ENCODE measurements around the gene APBB2.

Gene APBB2

GRCh38 chr4:41070516-41071281 is 143.6 kb downstream of the APBB2 start:
- no peak for TF ChIP-seq CTCF (IDR thresholded peaks at IDR 0.05; ENCODE audit: low read depth, low read length)

GRCh38 chr4:41069838-41070237 is 144.5 kb downstream of the APBB2 start:
- H3K4me3 ChIP-seq (ENCODE audit: low read depth, low read length): no peak overlapping the region
- TF ChIP-seq CTCF (IDR thresholded peaks at IDR 0.05; ENCODE audit: low read depth, low read length): no peak

More at GRCh38 chr4:41070516-41071281, 143.6 kb downstream of the APBB2 start:
- H3K4me3 ChIP-seq (ENCODE audit: low read depth, low read length): no peak overlapping the region

- no peak for TF ChIP-seq CTCF (IDR thresholded peaks at IDR 0.05; ENCODE audit: low read depth, low read length)
- H3K4me3 ChIP-seq (ENCODE audit: low read depth, low read length): no peak overlapping the region
Measured at GRCh38 chr4:41069257-41069656, 145.1 kb downstream of the APBB2 start.

- no peak overlapping the region for H3K4me3 ChIP-seq (ENCODE audit: low read depth, low read length)
- no peak for TF ChIP-seq CTCF (IDR thresholded peaks at IDR 0.05; ENCODE audit: low read depth, low read length)
Measured at GRCh38 chr4:41067369-41067768, 147.0 kb downstream of the APBB2 start.

- no peak for TF ChIP-seq CTCF (IDR thresholded peaks at IDR 0.05; ENCODE audit: low read depth, low read length)
- H3K4me3 ChIP-seq (ENCODE audit: low read depth, low read length): no peak overlapping the region
Measured at GRCh38 chr4:41066049-41066448, 148.3 kb downstream of the APBB2 start.

- no peak for TF ChIP-seq CTCF (IDR thresholded peaks at IDR 0.05; ENCODE audit: low read depth, low read length)
Measured at GRCh38 chr4:41065434-41066006, 148.8 kb downstream of the APBB2 start.

GRCh38 chr4:41064953-41065352 is 149.4 kb downstream of the APBB2 start:
- no peak for TF ChIP-seq CTCF (IDR thresholded peaks at IDR 0.05; ENCODE audit: low read depth, low read length)
- no peak overlapping the region for H3K4me3 ChIP-seq (ENCODE audit: low read depth, low read length)

More at GRCh38 chr4:41065434-41066006, 148.8 kb downstream of the APBB2 start:
- H3K4me3 ChIP-seq (ENCODE audit: low read depth, low read length): no peak overlapping the region

Measured in WI38 (cell line).